SU-DHL-6 (cell line): ENCODE results near the gene LRP3.

Experiments
- H2AFZ ChIP-seq: fragments of 200-600 bp; sonication (generic); 2 replicates; pipeline ENCODE4 v1.6.1; 2014; ENCODE audit warnings: low read depth, mild to moderate bottlenecking, moderate library complexity, mixed read lengths, antibody characterized with exemption, low read length; ENCODE audit not compliant: severe bottlenecking
- H3F3A ChIP-seq: fragments of 200-600 bp; shearing (Covaris generic); 2 replicates; pipeline ENCODE4 v1.6.0; 2016; ENCODE audit warnings: antibody characterized with exemption, mild to moderate bottlenecking; ENCODE audit not compliant: insufficient read depth
- H3K27ac ChIP-seq: fragments of 200-600 bp; sonication (generic); 2 replicates; pipeline ENCODE4 v1.5.1; 2016; ENCODE audit warnings: low read depth, mild to moderate bottlenecking, low read length, moderate library complexity, mixed read lengths
- H3K27me3 ChIP-seq: fragments of 200-600 bp; sonication (generic), shearing (Covaris generic); 2 replicates; pipeline ENCODE4 v1.6.0; 2014; ENCODE audit warnings: mild to moderate bottlenecking, low read length
- H3K36me3 ChIP-seq: fragments of 200-600 bp; sonication (generic); 2 replicates; pipeline ENCODE4 v1.6.1; 2014; ENCODE audit warnings: mild to moderate bottlenecking, low read length, mixed read lengths
- H3K4me2 ChIP-seq: fragments of 300-600, 200-600 bp; shearing (Covaris generic), sonication (generic); 2 replicates; pipeline ENCODE4 v1.6.0; 2014; ENCODE audit warnings: low read length, low read depth, mild to moderate bottlenecking; ENCODE audit not compliant: poor library complexity, severe bottlenecking
- H3K4me3 ChIP-seq: fragments of 200-600 bp; sonication (generic); 2 replicates; pipeline ENCODE4 v1.5.1; 2014; ENCODE audit warnings: antibody characterized with exemption, low read length, mild to moderate bottlenecking, mixed read lengths; ENCODE audit not compliant: insufficient read depth, poor library complexity, severe bottlenecking
- H3K79me2 ChIP-seq: fragments of 200-600 bp; sonication (generic); 2 replicates; pipeline ENCODE4 v1.6.1; 2014; ENCODE audit warnings: mild to moderate bottlenecking, low read length, moderate library complexity; ENCODE audit not compliant: insufficient read depth
- H3K9ac ChIP-seq: fragments of 200-600 bp; sonication (generic); 2 replicates; pipeline ENCODE4 v1.7.0; 2014; ENCODE audit warnings: mild to moderate bottlenecking, low read length
- H3K9me2 ChIP-seq: fragments of 200-600 bp; sonication (generic); replicated peaks from 2 replicates; pipeline ENCODE4 v1.6.1; 2014; ENCODE audit warnings: low read length; ENCODE audit not compliant: insufficient read depth
- H3K9me3 ChIP-seq: fragments of 200-600 bp; sonication (generic); 2 replicates; pipeline ENCODE4 v1.6.1; 2014; ENCODE audit warnings: low read length, mixed read lengths; ENCODE audit not compliant: insufficient read depth
- H4K20me1 ChIP-seq: fragments of 200-600 bp; sonication (generic); 2 replicates; pipeline ENCODE4 v1.6.1; 2014; ENCODE audit warnings: low read depth, mild to moderate bottlenecking, antibody characterized with exemption, low read length, moderate library complexity, mixed read lengths
- CTCF ChIP-seq: fragments of 200-600 bp; sonication (generic); IDR thresholded peaks from one replicate; pipeline ENCODE4 v1.5.1; 2017; ENCODE audit warnings: antibody characterized with exemption, mild to moderate bottlenecking, low read length, moderate library complexity; ENCODE audit not compliant: insufficient read depth, poor library complexity, severe bottlenecking
- EZH2phosphoT487 ChIP-seq: fragments of 200-600 bp; sonication (generic), shearing (Covaris generic); conservative IDR thresholded peaks from 2 replicates; pipeline ENCODE4 v1.6.1; 2018; ENCODE audit warnings: mild to moderate bottlenecking, antibody characterized with exemption, low read length, moderate library complexity, mixed read lengths

Gene LRP3

GRCh38 chr19:33248954-33249613 lies 55.0 kb downstream of the LRP3 start:
- no peaks in the 10 kb centered on the region for H3K27me3 ChIP-seq
- H3K4me2 ChIP-seq = no peak overlapping the region
- H3K27ac ChIP-seq = no peak overlapping the region
- H3K9ac ChIP-seq = no peak overlapping the region
- TF ChIP-seq EZH2phosphoT487 (no peak), CTCF (no peak)
- no peaks in the 10 kb centered on the region for H3F3A ChIP-seq
- H3K9me2 ChIP-seq = no peaks in the 10 kb centered on the region
- no peaks in the 10 kb centered on the region for H3K79me2 ChIP-seq
- H2AFZ ChIP-seq = no peak overlapping the region
- no peaks in the 10 kb centered on the region for H3K36me3 ChIP-seq
- no peak overlapping the region for H3K4me3 ChIP-seq
- 0 out of 2 replicates have a peak, but pooled peaks cover 5% of the 10 kb centered on the region for H3K9me3 ChIP-seq
- no peaks in the 10 kb centered on the region for H4K20me1 ChIP-seq

- H3K36me3 ChIP-seq = no peaks in the 10 kb centered on the region
- TF ChIP-seq CTCF = no peak
- TF ChIP-seq EZH2phosphoT487 = no peak
- no peak overlapping the region for H3K4me2 ChIP-seq
- no peaks in the 10 kb centered on the region for H3K79me2 ChIP-seq
- no peak overlapping the region for H2AFZ ChIP-seq
- H3K27ac ChIP-seq = no peak overlapping the region
- H4K20me1 ChIP-seq = no peaks in the 10 kb centered on the region
- H3K9me3 ChIP-seq = 0 out of 2 replicates have a peak, but pooled peaks cover 5% of the 10 kb centered on the region
- no peak overlapping the region for H3K9ac ChIP-seq
- no peaks in the 10 kb centered on the region for H3K9me2 ChIP-seq
- no peaks in the 10 kb centered on the region for H3F3A ChIP-seq
- H3K27me3 ChIP-seq = no peaks in the 10 kb centered on the region
- H3K4me3 ChIP-seq = no peak overlapping the region
Measured at GRCh38 chr19:33249740-33250366, 55.7 kb downstream of the LRP3 start.

GRCh38 chr19:33250500-33250899 lies 56.4 kb downstream of the LRP3 start:
- no peak overlapping the region for H3K4me2 ChIP-seq
- H2AFZ ChIP-seq = no peak overlapping the region

More at GRCh38 chr19:33250500-33250899, 56.4 kb downstream of the LRP3 start:
- H3F3A ChIP-seq = no peaks in the 10 kb centered on the region
- no peak overlapping the region for H3K9ac ChIP-seq
- no peak for TF ChIP-seq CTCF
- TF ChIP-seq EZH2phosphoT487 = no peak
- H3K27ac ChIP-seq = no peak overlapping the region
- no peak overlapping the region for H3K4me3 ChIP-seq
- H3K9me3 ChIP-seq = 0 out of 2 replicates have a peak, but pooled peaks cover under 1% of the 10 kb centered on the region
- no peaks in the 10 kb centered on the region for H3K79me2 ChIP-seq
- H4K20me1 ChIP-seq = no peaks in the 10 kb centered on the region
- no peaks in the 10 kb centered on the region for H3K27me3 ChIP-seq
- no peaks in the 10 kb centered on the region for H3K36me3 ChIP-seq
- no peaks in the 10 kb centered on the region for H3K9me2 ChIP-seq
